GM08714 (cell line): ENCODE results near the gene HDAC4.
A peak's percentile ranks its signal among the peaks of the same experiment; 100 is the strongest.

ENCODE experiments used
- H3K4me3 ChIP-seq: fragments of 200-500 bp; sonication (Bioruptor generic); 2 replicates; pipeline ENCODE4 v1.5.1; 2014; ENCODE audit warnings: mild to moderate bottlenecking, low read length, inconsistent platforms
- ZNF274 ChIP-seq: IDR thresholded peaks from 2 replicates; pipeline ENCODE4 v1.6.1; 2012; ENCODE audit warnings: mild to moderate bottlenecking, low read depth, low read length

The HDAC4 gene

GRCh38 chr2:239273280-239274234 is 127.3 kb downstream of the HDAC4 start:
- H3K4me3 ChIP-seq = no peak overlapping the region
- TF ChIP-seq ZNF274 = no peak

- TF ChIP-seq ZNF274 = no peak
- no peak overlapping the region for H3K4me3 ChIP-seq
These were observed 128.2 kb downstream of the HDAC4 start for GRCh38 chr2:239272626-239273025.

- H3K4me3 ChIP-seq = no peak overlapping the region
- no peak for TF ChIP-seq ZNF274
These were observed 128.9 kb downstream of the HDAC4 start for GRCh38 chr2:239271882-239272281.

- TF ChIP-seq ZNF274 = no peak
- H3K4me3 ChIP-seq = no peak overlapping the region
These were observed 129.3 kb downstream of the HDAC4 start for GRCh38 chr2:239271471-239271870.

- no peak overlapping the region for H3K4me3 ChIP-seq
- TF ChIP-seq ZNF274 = no peak
These were observed 130.9 kb downstream of the HDAC4 start for GRCh38 chr2:239269916-239270315.

GRCh38 chr2:239269173-239269885 is 131.5 kb downstream of the HDAC4 start:
- no peak for TF ChIP-seq ZNF274
- H3K4me3 ChIP-seq = no peak overlapping the region

GRCh38 chr2:239268549-239268948 is 132.3 kb downstream of the HDAC4 start:
- TF ChIP-seq ZNF274 = no peak
- H3K4me3 ChIP-seq = no peak overlapping the region

- H3K4me3 ChIP-seq = no peak overlapping the region
- no peak for TF ChIP-seq ZNF274
These were observed 132.7 kb downstream of the HDAC4 start for GRCh38 chr2:239268082-239268481.

- peak overlapping the region; percentile 7; the same call in 1 of the 2 replicates for H3K4me3 ChIP-seq
- no peak for TF ChIP-seq ZNF274
These were observed 133.4 kb downstream of the HDAC4 start for GRCh38 chr2:239267288-239267951.

- TF ChIP-seq ZNF274 = no peak
- H3K4me3 ChIP-seq = peak overlapping the region; percentile 7; the same call in 1 of the 2 replicates
These were observed 134.0 kb downstream of the HDAC4 start for GRCh38 chr2:239266779-239267287.

GRCh38 chr2:239266434-239266766 is 134.4 kb downstream of the HDAC4 start:
- no peak for TF ChIP-seq ZNF274
- no peak overlapping the region for H3K4me3 ChIP-seq

- TF ChIP-seq ZNF274 = no peak
- H3K4me3 ChIP-seq = no peak overlapping the region
These were observed 135.0 kb downstream of the HDAC4 start for GRCh38 chr2:239265681-239266433.

GRCh38 chr2:239264838-239265651 is 135.8 kb downstream of the HDAC4 start:
- H3K4me3 ChIP-seq = no peak overlapping the region

More at GRCh38 chr2:239264838-239265651, 135.8 kb downstream of the HDAC4 start:
- TF ChIP-seq ZNF274 = no peak
